Type B pancreatic cell (in vitro differentiated cells): ENCODE results near the gene STYXL1. TPM values are rescaled to one million over a fixed set of nuclear protein-coding genes. Genes with fewer than 3 reads are reported as not detected.

Experiments used
- DNase-seq: peaks from one replicate; pipeline ENCODE4 v3.0.0; 2021; ENCODE audit warnings: mixed read lengths; ENCODE audit not compliant: unreplicated experiment; ENCODE audit errors: extremely low spot score
- H3K27ac Mint-ChIP-seq: 2 replicates; pipeline ENCODE4 v1.8.0; 2021; ENCODE audit warnings: mild to moderate bottlenecking, mixed read lengths
- H3K27me3 Mint-ChIP-seq: 2 replicates; pipeline ENCODE4 v1.8.0; 2021; ENCODE audit warnings: mixed read lengths
- H3K36me3 Mint-ChIP-seq: 2 replicates; pipeline ENCODE4 v1.8.0; 2021; ENCODE audit warnings: mixed read lengths
- H3K4me1 Mint-ChIP-seq: one replicate; pipeline ENCODE4 v1.8.0; 2021; ENCODE audit warnings: mixed read lengths; ENCODE audit not compliant: unreplicated experiment
- H3K4me3 Mint-ChIP-seq: 2 replicates; pipeline ENCODE4 v1.8.0; 2021; ENCODE audit warnings: mild to moderate bottlenecking, mixed read lengths
- H3K9me3 Mint-ChIP-seq: 2 replicates; pipeline ENCODE4 v1.8.0; 2021; ENCODE audit warnings: mixed read lengths
- total RNA-seq: library from RNA; stranded (reverse); gene quantifications from 2 replicates; pipeline ENCODE4 v1.2.1, GENCODE V29; 2021; ENCODE audit warnings: low replicate concordance
- TF ChIP-seq, protein P1 (sequence below): fragments of 200-600 bp; sonication (generic); conservative IDR thresholded peaks from 2 replicates; pipeline ENCODE4 v1.5.0; 2021; ENCODE audit warnings: antibody characterized with exemption, mild to moderate bottlenecking

STYXL1 gene
- total RNA-seq, 1 donor from 2014 or later = 45.9 TPM

DNA sequence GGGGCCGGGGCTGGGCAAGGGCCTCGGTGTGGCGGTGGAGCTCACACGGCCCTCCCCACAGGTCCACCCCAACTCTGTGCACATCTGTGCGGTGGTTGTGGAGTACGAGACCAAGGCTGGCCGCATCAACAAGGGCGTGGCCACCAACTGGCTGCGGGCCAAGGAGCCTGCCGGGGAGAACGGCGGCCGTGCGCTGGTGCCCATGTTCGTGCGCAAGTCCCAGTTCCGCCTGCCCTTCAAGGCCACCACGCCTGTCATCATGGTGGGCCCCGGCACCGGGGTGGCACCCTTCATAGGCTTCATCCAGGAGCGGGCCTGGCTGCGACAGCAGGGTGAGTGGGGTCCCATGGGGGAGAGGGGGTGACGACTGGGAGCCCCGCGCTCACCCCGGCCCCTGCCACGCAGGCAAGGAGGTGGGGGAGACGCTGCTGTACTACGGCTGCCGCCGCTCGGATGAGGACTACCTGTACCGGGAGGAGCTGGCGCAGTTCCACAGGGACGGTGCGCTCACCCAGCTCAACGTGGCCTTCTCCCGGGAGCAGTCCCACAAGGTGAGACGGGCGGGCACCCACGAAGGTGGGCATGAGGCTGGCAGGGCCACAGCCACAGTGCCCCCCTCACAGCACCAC, 62.2 kb downstream of the STYXL1 start:
- TF ChIP-seq, protein P1, sequence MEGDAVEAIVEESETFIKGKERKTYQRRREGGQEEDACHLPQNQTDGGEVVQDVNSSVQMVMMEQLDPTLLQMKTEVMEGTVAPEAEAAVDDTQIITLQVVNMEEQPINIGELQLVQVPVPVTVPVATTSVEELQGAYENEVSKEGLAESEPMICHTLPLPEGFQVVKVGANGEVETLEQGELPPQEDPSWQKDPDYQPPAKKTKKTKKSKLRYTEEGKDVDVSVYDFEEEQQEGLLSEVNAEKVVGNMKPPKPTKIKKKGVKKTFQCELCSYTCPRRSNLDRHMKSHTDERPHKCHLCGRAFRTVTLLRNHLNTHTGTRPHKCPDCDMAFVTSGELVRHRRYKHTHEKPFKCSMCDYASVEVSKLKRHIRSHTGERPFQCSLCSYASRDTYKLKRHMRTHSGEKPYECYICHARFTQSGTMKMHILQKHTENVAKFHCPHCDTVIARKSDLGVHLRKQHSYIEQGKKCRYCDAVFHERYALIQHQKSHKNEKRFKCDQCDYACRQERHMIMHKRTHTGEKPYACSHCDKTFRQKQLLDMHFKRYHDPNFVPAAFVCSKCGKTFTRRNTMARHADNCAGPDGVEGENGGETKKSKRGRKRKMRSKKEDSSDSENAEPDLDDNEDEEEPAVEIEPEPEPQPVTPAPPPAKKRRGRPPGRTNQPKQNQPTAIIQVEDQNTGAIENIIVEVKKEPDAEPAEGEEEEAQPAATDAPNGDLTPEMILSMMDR = no peak
- Mint-ChIP-seq H3K36me3 (peaks cover 4% of the 10 kb centered on the region), H3K9me3 (no peaks in the 10 kb centered on the region), H3K27me3 (no peaks in the 10 kb centered on the region), H3K27ac (no peak overlapping the region), H3K4me1 (peaks cover 11% of the 10 kb centered on the region), H3K4me3 (no peak overlapping the region)
- DNase-seq = no peak

DNA sequence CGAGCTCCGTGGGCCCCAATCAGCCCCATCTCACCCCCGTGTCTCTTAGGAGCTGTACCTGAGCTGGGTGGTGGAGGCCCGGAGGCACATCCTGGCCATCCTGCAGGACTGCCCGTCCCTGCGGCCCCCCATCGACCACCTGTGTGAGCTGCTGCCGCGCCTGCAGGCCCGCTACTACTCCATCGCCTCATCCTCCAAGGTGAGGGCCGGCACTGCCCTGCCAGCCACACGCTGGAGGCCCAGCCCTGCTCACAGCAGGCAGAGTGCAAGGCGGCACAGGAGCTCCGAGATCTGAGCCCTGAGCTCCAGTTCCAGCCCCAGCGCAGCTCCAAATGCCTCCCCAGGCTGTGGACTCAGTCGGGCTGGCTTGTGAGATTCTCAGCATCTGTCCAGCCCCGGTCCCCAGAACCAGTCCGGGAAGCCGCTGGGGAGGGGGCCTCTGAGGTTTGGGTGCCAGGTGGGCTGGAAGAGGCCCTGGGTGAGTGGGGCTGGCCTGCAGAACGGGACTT, 62.7 kb downstream of the STYXL1 start:
- Mint-ChIP-seq H3K9me3 (no peaks in the 10 kb centered on the region), H3K36me3 (peaks cover 4% of the 10 kb centered on the region), H3K4me1 (peaks cover 7% of the 10 kb centered on the region), H3K4me3 (no peak overlapping the region), H3K27me3 (no peaks in the 10 kb centered on the region), H3K27ac (no peak overlapping the region)
- TF ChIP-seq, protein P1 = no peak
- no peak for DNase-seq

GRCh38 chr7:75984130-75985008, 63.4 kb downstream of the STYXL1 start:
- TF ChIP-seq, protein P1 = no peak
- no peaks in the 10 kb centered on the region for H3K4me1 Mint-ChIP-seq

GRCh38 chr7:75983471-75984129, 64.2 kb downstream of the STYXL1 start:
- H3K4me3 Mint-ChIP-seq = no peak overlapping the region
- H3K36me3 Mint-ChIP-seq = peaks cover 4% of the 10 kb centered on the region
- H3K27me3 Mint-ChIP-seq = no peaks in the 10 kb centered on the region
- H3K27ac Mint-ChIP-seq = no peak overlapping the region
- DNase-seq = no peak
- H3K4me1 Mint-ChIP-seq = no peaks in the 10 kb centered on the region
- no peaks in the 10 kb centered on the region for H3K9me3 Mint-ChIP-seq
- TF ChIP-seq, protein P1 = no peak

More at GRCh38 chr7:75984130-75985008, 63.4 kb downstream of the STYXL1 start:
- Mint-ChIP-seq H3K4me3 (no peak overlapping the region), H3K27me3 (no peaks in the 10 kb centered on the region), H3K27ac (no peak overlapping the region), H3K9me3 (no peaks in the 10 kb centered on the region), H3K36me3 (peaks cover 4% of the 10 kb centered on the region)
- DNase-seq = peak; percentile 69

GRCh38 chr7:75982306-75983064, 65.3 kb downstream of the STYXL1 start:
- no peak for DNase-seq
- Mint-ChIP-seq H3K4me1 (no peaks in the 10 kb centered on the region), H3K36me3 (peaks cover 4% of the 10 kb centered on the region), H3K9me3 (no peaks in the 10 kb centered on the region), H3K27ac (no peak overlapping the region), H3K27me3 (no peaks in the 10 kb centered on the region), H3K4me3 (no peak overlapping the region)
- TF ChIP-seq, protein P1 = no peak
